ENCODE results near the gene GPR108. TPM values are rescaled to one million over a fixed set of nuclear protein-coding genes. Genes with fewer than 3 reads are reported as not detected.

Gene GPR108
- total and polyA plus RNA-seq, 2 of the 8 experiments (the other 6 are each of a cell fraction or from before 2014, with no cell fraction given), result 34.9 to 46.0 TPM

DNA sequence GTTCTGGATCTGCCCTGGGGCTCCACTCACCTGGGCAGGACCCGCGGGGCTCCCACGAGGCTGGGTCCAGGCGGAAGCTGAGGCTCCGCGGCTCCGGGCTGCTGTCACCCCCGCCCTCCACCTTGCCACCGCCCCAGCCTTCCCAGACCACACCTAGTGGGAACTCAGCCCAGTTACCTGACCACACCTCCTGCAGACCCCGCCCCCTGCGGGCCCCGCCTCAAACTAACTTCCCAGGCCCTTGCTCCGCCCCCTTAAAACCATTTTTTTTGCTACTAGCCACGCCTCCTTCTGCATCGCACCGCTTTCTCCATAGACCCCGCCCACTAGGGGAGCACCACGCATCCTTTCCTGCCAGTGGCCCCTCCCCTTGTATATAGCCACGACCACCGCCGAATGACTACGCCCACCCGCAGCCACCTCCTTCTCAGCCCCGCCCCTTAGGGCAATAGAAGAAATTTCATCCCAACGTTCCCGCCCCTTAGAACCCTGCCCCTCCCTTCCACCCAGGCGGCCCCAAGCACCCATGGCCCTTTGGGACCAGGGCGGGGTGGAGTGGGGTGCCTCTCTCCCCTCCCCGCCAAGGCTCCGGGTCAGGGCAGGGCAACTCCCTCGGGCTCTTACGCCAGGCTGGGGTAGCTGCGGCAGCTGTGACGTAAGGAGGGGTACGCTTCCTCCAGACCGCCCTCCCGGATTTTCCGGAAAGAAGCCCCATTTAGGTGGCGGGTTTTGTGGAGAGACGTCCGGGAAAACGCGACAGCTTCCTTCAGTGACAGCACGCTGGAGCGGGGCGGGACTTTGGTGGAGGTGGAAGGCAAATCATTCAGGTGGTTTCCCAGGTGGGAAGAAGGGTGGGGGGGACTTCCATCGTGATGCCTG is 30.2 kb upstream of the GPR108 start, which contains the start of gene SH2D3A (continued):
- no peak; the same call in 1 of the 2 replicates for TF ChIP-seq KDM1A (IDR thresholded peaks at IDR 0.05; ENCODE audit: borderline replicate concordance, low read length)
- TF ChIP-seq RXRA (IDR thresholded peaks at IDR 0.05; ENCODE audit: insufficient read depth, low read depth, low read length), result no peak
- TF ChIP-seq EP300 (IDR thresholded peaks at IDR 0.05; ENCODE audit: borderline replicate concordance in 1 of 2, low read depth in 2 of 2, low read length in 2 of 2), result 0 out of 3 replicates have a peak, but pooled peaks of 1 of the 2 experiments have one; percentile 29
- TF ChIP-seq SP4 (IDR thresholded peaks at IDR 0.05; ENCODE audit: low read length), result peak; percentile 78; the same call in 1 of the 2 replicates
- TF ChIP-seq CEBPB (IDR thresholded peaks at IDR 0.05; ENCODE audit: low read depth, low read length), result no peak
- TF ChIP-seq, protein P1, sequence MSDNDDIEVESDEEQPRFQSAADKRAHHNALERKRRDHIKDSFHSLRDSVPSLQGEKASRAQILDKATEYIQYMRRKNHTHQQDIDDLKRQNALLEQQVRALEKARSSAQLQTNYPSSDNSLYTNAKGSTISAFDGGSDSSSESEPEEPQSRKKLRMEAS (IDR thresholded peaks at IDR 0.05), result peak; percentile 19; the same call in 1 of the 2 replicates
- TF ChIP-seq SP1 (IDR thresholded peaks at IDR 0.05; ENCODE audit: low read depth, low read length), result peak; percentile 85; the same call in 1 of the 2 replicates
- TF ChIP-seq, protein P2, sequence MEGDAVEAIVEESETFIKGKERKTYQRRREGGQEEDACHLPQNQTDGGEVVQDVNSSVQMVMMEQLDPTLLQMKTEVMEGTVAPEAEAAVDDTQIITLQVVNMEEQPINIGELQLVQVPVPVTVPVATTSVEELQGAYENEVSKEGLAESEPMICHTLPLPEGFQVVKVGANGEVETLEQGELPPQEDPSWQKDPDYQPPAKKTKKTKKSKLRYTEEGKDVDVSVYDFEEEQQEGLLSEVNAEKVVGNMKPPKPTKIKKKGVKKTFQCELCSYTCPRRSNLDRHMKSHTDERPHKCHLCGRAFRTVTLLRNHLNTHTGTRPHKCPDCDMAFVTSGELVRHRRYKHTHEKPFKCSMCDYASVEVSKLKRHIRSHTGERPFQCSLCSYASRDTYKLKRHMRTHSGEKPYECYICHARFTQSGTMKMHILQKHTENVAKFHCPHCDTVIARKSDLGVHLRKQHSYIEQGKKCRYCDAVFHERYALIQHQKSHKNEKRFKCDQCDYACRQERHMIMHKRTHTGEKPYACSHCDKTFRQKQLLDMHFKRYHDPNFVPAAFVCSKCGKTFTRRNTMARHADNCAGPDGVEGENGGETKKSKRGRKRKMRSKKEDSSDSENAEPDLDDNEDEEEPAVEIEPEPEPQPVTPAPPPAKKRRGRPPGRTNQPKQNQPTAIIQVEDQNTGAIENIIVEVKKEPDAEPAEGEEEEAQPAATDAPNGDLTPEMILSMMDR (IDR thresholded peaks at IDR 0.05; ENCODE audit: control extremely low read depth in 1 of 3, insufficient read depth in 1 of 3, low read depth in 1 of 3, low read length in 3 of 3), result no peak
- TF ChIP-seq CREB1 (IDR thresholded peaks at IDR 0.05), result peak; percentile 92
- no peak for TF ChIP-seq CBX8 (IDR thresholded peaks at IDR 0.05; ENCODE audit: borderline replicate concordance, low read depth, low read length)
- TF ChIP-seq KDM5A (IDR thresholded peaks at IDR 0.05; ENCODE audit: low read length), result no peak
- 0 out of 2 replicates have a peak, but pooled peaks have one; percentile 38 for TF ChIP-seq POLR2AphosphoS5 (IDR thresholded peaks at IDR 0.05; ENCODE audit: low read depth, low read length)
- peak in 1 of 2 experiments; percentile 79; a peak in 2 of 3 replicates for TF ChIP-seq POLR2A (IDR thresholded peaks at IDR 0.05; ENCODE audit: control extremely low read depth in 1 of 2, low read depth in 2 of 2, low read length in 2 of 2)
- TF ChIP-seq TBP (IDR thresholded peaks at IDR 0.05; ENCODE audit: low read depth, low read length), result peak; percentile 26; the same call in 1 of the 2 replicates
